Large intestine (tissue), 3 donors: ENCODE data around the gene FYB1. TPM values are rescaled to one million over a fixed set of nuclear protein-coding genes. Genes with fewer than 3 reads are reported as not detected.

ENCODE experiments used
- DNase-seq, 2 donors: peaks; one replicate each; pipeline versions ENCODE4 v3.0.0 to v3.0.0-alpha.2; 2013
- H3K27ac ChIP-seq: one replicate; pipeline ENCODE4 v1.5.1; 2013; ENCODE audit warnings: low read length
- H3K27me3 ChIP-seq: 2 replicates; pipeline ENCODE4 v1.6.1; 2013; ENCODE audit warnings: low read length; ENCODE audit not compliant: control insufficient read depth, insufficient read depth
- H3K36me3 ChIP-seq: 2 replicates; pipeline ENCODE4 v1.6.1; 2013; ENCODE audit warnings: low read length; ENCODE audit not compliant: control insufficient read depth, insufficient read depth
- H3K4me1 ChIP-seq: one replicate; pipeline ENCODE4 v1.6.1; 2013; ENCODE audit warnings: low read length; ENCODE audit not compliant: control insufficient read depth, insufficient read depth
- H3K4me3 ChIP-seq: one replicate; pipeline ENCODE4 v1.5.1; 2013; ENCODE audit warnings: low read length
- H3K9me3 ChIP-seq: one replicate; pipeline ENCODE4 v1.6.1; 2013; ENCODE audit warnings: mild to moderate bottlenecking, low read depth, low read length, moderate library complexity; ENCODE audit not compliant: control insufficient read depth
- WGBS: methylation state at CpG from one replicate; pipeline ENCODE4 v1.1.5; 2013; ENCODE audit warnings: low lambda C conversion rate; ENCODE audit not compliant: insufficient coverage; 5-methylcytosine and 5-hydroxymethylcytosine counted together
- polyA plus RNA-seq: library from polyadenylated mRNA; unstranded; fragments of 120-200 nt; gene quantifications from one replicate; pipeline ENCODE4 v1.2.1, GENCODE V29; 2013

Gene FYB1
- polyA plus RNA-seq, 1 donor, result 6.8 TPM

DNA sequence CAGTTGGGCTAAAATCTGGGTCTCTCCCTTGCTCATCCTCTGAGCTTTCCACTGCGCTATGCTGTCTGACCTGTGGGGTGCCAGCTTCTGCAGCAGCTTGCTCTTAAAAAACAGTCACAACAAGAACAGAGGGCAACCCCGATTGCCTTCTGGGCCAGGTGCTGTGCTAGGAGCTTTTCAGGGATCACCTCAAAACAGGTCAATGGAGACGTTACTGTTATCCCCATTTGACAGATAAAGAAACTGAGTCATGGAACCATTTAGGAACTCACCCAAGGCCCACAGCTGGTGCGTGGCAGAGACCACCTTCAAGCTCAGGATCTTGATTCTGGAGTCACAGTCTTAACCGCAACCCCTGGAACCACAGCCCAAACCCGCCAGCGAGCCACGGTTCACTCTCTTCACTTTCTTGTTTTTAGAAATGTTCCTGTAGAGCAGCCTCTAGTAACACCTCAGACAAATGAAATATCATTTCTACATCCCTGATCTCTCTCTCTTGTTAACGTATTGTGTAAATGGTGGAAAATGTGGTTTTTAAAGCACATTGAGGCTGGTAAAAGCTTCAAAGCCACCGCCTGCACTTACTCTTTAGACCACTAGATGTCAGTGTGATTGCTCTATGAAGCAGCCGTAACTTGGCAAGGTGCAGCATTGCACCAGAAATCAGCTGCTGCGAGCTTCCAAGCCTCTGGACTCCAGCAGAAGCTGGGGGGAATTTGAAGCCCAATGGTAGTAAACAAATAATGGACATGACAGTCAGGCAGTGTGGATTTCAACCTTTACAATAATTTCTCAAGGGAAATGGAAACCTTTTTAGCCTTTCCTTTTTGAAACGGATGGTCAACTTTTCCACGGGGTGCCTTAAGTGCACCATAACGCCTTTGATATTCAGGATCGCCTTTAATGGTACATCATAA, 1.7 kb downstream of the FYB1 start:
- Histone ChIP-seq H3K9me3 (no peaks in the 10 kb centered on the region), H3K36me3 (no peaks in the 10 kb centered on the region), H3K4me1 (no peaks in the 10 kb centered on the region), H3K4me3 (no peak overlapping the region), H3K27ac (no peak overlapping the region), H3K27me3 (no peaks in the 10 kb centered on the region)
- WGBS, result 100% methylated on average over 2 of the region's 16 CpGs
- peak; percentile 62 to 77 for DNase-seq

- Histone ChIP-seq H3K36me3 (no peaks in the 10 kb centered on the region), H3K27ac (no peak overlapping the region), H3K4me1 (no peaks in the 10 kb centered on the region), H3K27me3 (no peaks in the 10 kb centered on the region), H3K4me3 (no peak overlapping the region), H3K9me3 (no peaks in the 10 kb centered on the region)
- no peak for DNase-seq
- WGBS, result no CpG with 5 or more reads among the region's 2 CpGs
Observed at GRCh38 chr5:39216631-39217030, 2.7 kb downstream of the FYB1 start.

GRCh38 chr5:39215857-39216256, 3.5 kb downstream of the FYB1 start:
- DNase-seq, result no peak
- Histone ChIP-seq H3K27ac (no peak overlapping the region), H3K27me3 (no peaks in the 10 kb centered on the region), H3K9me3 (no peaks in the 10 kb centered on the region), H3K4me1 (no peaks in the 10 kb centered on the region), H3K36me3 (no peaks in the 10 kb centered on the region), H3K4me3 (no peak overlapping the region)
- WGBS, result no CpG with 5 or more reads among the region's 3 CpGs

GRCh38 chr5:39214912-39215709, 4.3 kb downstream of the FYB1 start:
- no peaks in the 10 kb centered on the region for H3K4me1 ChIP-seq
- 78% methylated on average over 3 of the region's 6 CpGs for WGBS
- no peak for DNase-seq
- no peaks in the 10 kb centered on the region for H3K27me3 ChIP-seq
- no peaks in the 10 kb centered on the region for H3K9me3 ChIP-seq
- H3K27ac ChIP-seq, result no peak overlapping the region
- no peaks in the 10 kb centered on the region for H3K36me3 ChIP-seq
- H3K4me3 ChIP-seq, result no peak overlapping the region

DNA sequence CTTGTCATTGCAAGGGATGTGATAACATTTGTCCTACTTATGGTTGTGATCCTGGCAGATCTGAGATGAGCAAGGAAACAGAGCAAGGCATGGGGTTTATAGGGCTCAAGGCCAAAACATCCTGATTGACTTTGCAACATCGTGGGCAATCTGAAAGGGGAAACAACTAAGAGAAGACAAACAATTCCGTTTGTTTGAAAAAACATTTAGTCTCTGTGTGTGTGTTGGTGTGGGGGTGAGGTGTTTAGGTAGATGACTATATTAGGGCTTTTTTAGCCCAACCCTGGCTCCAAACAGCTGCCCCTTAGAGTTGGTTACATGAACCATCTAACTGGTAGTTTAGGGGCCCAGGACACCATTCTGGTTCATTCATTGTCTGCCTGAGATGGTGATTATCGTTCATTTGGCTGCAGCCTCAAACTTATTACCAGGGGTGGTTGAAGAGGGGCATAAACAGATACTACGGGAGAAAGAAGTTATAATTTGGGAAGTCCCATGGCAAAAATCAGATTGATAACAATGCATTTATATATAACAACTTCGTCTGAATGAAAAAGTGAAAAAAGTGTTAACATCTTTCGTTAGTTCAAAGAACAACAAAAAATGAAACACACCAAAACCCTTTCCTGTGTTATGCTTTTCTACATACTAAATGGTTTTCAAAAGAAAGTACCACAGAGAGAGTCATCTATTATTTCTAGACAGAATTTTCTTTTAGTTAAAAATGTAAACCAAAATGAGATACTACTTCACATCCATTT, 5.7 kb downstream of the FYB1 start:
- no peak for DNase-seq
- 92% methylated on average over 3 of the region's 6 CpGs for WGBS
- no peaks in the 10 kb centered on the region for H3K36me3 ChIP-seq
- H3K4me3 ChIP-seq, result no peak overlapping the region
- H3K4me1 ChIP-seq, result no peaks in the 10 kb centered on the region
- no peaks in the 10 kb centered on the region for H3K27me3 ChIP-seq
- H3K27ac ChIP-seq, result no peak overlapping the region
- no peaks in the 10 kb centered on the region for H3K9me3 ChIP-seq

- Histone ChIP-seq H3K27ac (no peak overlapping the region), H3K27me3 (no peaks in the 10 kb centered on the region), H3K4me1 (no peaks in the 10 kb centered on the region), H3K36me3 (no peaks in the 10 kb centered on the region), H3K9me3 (no peaks in the 10 kb centered on the region), H3K4me3 (no peak overlapping the region)
- WGBS, result 100% methylated on average over 1 of the region's 3 CpGs
- no peak for DNase-seq
Observed at GRCh38 chr5:39211773-39212172, 7.6 kb downstream of the FYB1 start.

GRCh38 chr5:39209924-39210323, 9.4 kb downstream of the FYB1 start:
- no peak overlapping the region for H3K27ac ChIP-seq
- H3K4me3 ChIP-seq, result no peak overlapping the region
- no peaks in the 10 kb centered on the region for H3K27me3 ChIP-seq
- no peak for DNase-seq
- 100% methylated on average over 2 of the region's 10 CpGs for WGBS
- H3K36me3 ChIP-seq, result no peaks in the 10 kb centered on the region
- no peaks in the 10 kb centered on the region for H3K4me1 ChIP-seq
- no peaks in the 10 kb centered on the region for H3K9me3 ChIP-seq

GRCh38 chr5:39208471-39208870, 10.9 kb downstream of the FYB1 start:
- Histone ChIP-seq H3K9me3 (no peaks in the 10 kb centered on the region), H3K4me3 (no peak overlapping the region), H3K4me1 (no peaks in the 10 kb centered on the region), H3K36me3 (no peaks in the 10 kb centered on the region), H3K27me3 (no peaks in the 10 kb centered on the region), H3K27ac (no peak overlapping the region)
- no peak for DNase-seq
- 67% methylated on average over 1 of the region's 8 CpGs for WGBS

DNA sequence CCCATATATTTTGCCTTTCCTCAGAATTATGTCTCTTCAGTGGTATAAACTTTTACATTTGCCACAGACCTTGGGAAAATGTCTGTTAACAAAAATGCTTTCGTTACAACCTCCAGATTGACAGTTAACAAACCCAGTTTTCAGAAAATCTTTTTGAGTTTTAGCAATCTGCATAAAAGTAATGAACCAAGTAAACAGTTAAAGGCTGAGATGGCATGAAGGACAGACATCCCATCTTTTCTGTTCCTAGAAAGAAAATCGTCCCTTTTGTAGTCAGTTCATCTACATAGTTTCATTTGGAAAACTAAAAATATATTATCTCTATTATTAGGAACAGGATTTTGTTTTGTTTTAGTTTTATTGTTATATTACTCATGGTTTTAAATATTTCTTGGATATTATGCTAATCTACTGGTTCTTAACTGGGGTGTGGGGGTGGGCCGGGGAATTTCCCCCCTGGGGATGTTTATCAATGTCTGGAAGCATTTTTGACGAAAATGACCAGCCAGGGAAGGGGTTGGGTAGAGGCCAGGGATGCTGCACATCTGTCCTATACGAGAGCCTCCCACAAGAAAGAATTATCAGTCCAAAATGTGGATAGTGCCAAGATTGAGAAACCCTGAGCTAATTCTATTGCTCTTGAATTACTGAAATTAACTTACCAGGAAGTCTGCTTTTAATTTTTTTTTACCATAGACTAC, 11.9 kb downstream of the FYB1 start:
- no peaks in the 10 kb centered on the region for H3K9me3 ChIP-seq
- H3K27me3 ChIP-seq, result no peaks in the 10 kb centered on the region
- H3K27ac ChIP-seq, result no peak overlapping the region
- 70% methylated on average over 2 of the region's 5 CpGs for WGBS
- H3K36me3 ChIP-seq, result no peaks in the 10 kb centered on the region
- no peak for DNase-seq
- no peak overlapping the region for H3K4me3 ChIP-seq
- H3K4me1 ChIP-seq, result no peaks in the 10 kb centered on the region
